GM18507 (cell line): Measurements from ENCODE around the gene FSD1.

Experiments
- DNase-seq: peaks from one replicate; pipeline ENCODE4 v3.0.0; 2011; ENCODE audit warnings: low read depth; ENCODE audit not compliant: insufficient read length; ENCODE audit errors: extremely low spot score
- FAIRE-seq: peaks from 2 replicates; lab custom pipeline; 2011; peaks lifted over from hg19 to GRCh38; lab: Jason Lieb, UNC

Gene FSD1

GRCh38 chr19:4359627-4360000 lies 55.2 kb downstream of the FSD1 start:
- no peak for FAIRE-seq
- no peak for DNase-seq

- DNase-seq = no peak
- no peak for FAIRE-seq
These were observed 55.7 kb downstream of the FSD1 start for GRCh38 chr19:4360081-4360569.

GRCh38 chr19:4360641-4361151 lies 56.3 kb downstream of the FSD1 start:
- DNase-seq (no peak), FAIRE-seq (no peak)

- DNase-seq (no peak), FAIRE-seq (no peak)
These were observed 57.0 kb downstream of the FSD1 start for GRCh38 chr19:4361152-4362046.

GRCh38 chr19:4362101-4362828 lies 57.9 kb downstream of the FSD1 start:
- DNase-seq = no peak
- FAIRE-seq = no peak

GRCh38 chr19:4362831-4363545 lies 58.6 kb downstream of the FSD1 start:
- DNase-seq (no peak), FAIRE-seq (no peak)

GRCh38 chr19:4363571-4364304 lies 59.3 kb downstream of the FSD1 start:
- DNase-seq (no peak), FAIRE-seq (no peak)

- FAIRE-seq (no peak), DNase-seq (no peak)
These were observed 60.9 kb downstream of the FSD1 start for GRCh38 chr19:4365341-4365740.

GRCh38 chr19:4365791-4366665 lies 61.6 kb downstream of the FSD1 start:
- no peak for FAIRE-seq
- no peak for DNase-seq

- DNase-seq (no peak), FAIRE-seq (no peak)
These were observed 62.4 kb downstream of the FSD1 start for GRCh38 chr19:4366666-4367335.

- DNase-seq = no peak
- no peak for FAIRE-seq
These were observed 62.9 kb downstream of the FSD1 start for GRCh38 chr19:4367336-4367723.

GRCh38 chr19:4367781-4368127 lies 63.4 kb downstream of the FSD1 start:
- peak; percentile 12 for FAIRE-seq

GRCh38 chr19:4368128-4368820 lies 63.9 kb downstream of the FSD1 start:
- FAIRE-seq (peak; percentile 59), DNase-seq (no peak)

More at GRCh38 chr19:4367781-4368127, 63.4 kb downstream of the FSD1 start:
- DNase-seq = no peak

- FAIRE-seq = peak; percentile 99
- DNase-seq = no peak
These were observed 64.9 kb downstream of the FSD1 start for GRCh38 chr19:4369109-4369887.

- no peak for DNase-seq
- FAIRE-seq = no peak
These were observed 65.5 kb downstream of the FSD1 start for GRCh38 chr19:4369888-4370260.

GRCh38 chr19:4370418-4371041 lies 66.1 kb downstream of the FSD1 start:
- DNase-seq (no peak), FAIRE-seq (no peak)
